Stomach (tissue), 4 donors: ENCODE results near the gene SLC25A24.

Experiments
- EP300 ChIP-seq: sonication (generic); formaldehyde crosslinking; IDR thresholded peaks from one replicate; pipeline ENCODE4 v1.6.1; 2017; ENCODE audit warnings: antibody characterized with exemption
- TF ChIP-seq, protein P1 (sequence below), 7 experiments: fragments of 450-650 bp in 4 of 7; fragments of 200-600 bp in 3 of 7; sonication (generic) in 3 of 7; IDR thresholded peaks; one replicate each; pipeline ENCODE4 v1.5.1; 2016 to 2019; ENCODE audit warnings: antibody characterized with exemption in 7 of 7, control low read depth in 2 of 7, mild to moderate bottlenecking in 1 of 7

DNA sequence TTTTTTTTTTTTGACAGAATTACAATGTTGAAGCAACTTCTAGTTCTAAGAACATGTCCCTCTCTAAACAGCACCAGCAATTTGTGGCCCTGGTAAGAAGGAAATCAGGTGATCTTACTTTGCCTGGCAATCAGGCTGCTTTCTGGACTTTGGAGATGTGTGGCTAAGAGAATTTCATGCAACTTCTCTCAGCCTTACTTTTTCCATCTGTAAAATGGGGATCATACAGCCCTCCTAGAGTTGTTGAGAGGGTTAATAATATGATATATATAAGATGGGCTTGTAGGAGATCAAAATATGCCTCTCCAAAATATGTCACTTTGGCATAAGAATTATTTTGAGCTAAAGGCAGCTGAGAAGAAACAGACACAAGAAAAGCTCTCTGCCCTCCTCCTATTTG lies 92.0 kb downstream of the SLC25A24 start:
- no peak for TF ChIP-seq EP300
- TF ChIP-seq, protein P1, sequence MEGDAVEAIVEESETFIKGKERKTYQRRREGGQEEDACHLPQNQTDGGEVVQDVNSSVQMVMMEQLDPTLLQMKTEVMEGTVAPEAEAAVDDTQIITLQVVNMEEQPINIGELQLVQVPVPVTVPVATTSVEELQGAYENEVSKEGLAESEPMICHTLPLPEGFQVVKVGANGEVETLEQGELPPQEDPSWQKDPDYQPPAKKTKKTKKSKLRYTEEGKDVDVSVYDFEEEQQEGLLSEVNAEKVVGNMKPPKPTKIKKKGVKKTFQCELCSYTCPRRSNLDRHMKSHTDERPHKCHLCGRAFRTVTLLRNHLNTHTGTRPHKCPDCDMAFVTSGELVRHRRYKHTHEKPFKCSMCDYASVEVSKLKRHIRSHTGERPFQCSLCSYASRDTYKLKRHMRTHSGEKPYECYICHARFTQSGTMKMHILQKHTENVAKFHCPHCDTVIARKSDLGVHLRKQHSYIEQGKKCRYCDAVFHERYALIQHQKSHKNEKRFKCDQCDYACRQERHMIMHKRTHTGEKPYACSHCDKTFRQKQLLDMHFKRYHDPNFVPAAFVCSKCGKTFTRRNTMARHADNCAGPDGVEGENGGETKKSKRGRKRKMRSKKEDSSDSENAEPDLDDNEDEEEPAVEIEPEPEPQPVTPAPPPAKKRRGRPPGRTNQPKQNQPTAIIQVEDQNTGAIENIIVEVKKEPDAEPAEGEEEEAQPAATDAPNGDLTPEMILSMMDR (IDR thresholded peaks at IDR 0.05): no peak
